C1 segment of cervical spinal cord (tissue), 14 donors: Measurements from ENCODE around the gene DUSP18.
"Not testable (repeated sequence)": the region's sequence is repeated elsewhere in the genome, so short reads cannot be mapped to it uniquely, and the experiment has no call there.

Experiments
- DNase-seq, 14 donors: peaks; one replicate each; lab custom pipeline; 2025; lab: John Stamatoyannopoulos, UW

The DUSP18 gene

GRCh38 chr22:30640839-30641430 lies 26.7 kb downstream of the DUSP18 start:
- no peak for DNase-seq

- DNase-seq, result no peak
These were observed 27.3 kb downstream of the DUSP18 start for GRCh38 chr22:30640361-30640760.

GRCh38 chr22:30637701-30638114 lies 30.0 kb downstream of the DUSP18 start:
- DNase-seq, result no peak

- peak in 9 of 14 donors; percentile 14 to 62 (median 39) for DNase-seq
These were observed 31.2 kb downstream of the DUSP18 start for GRCh38 chr22:30636226-30637077.

GRCh38 chr22:30635273-30636225 lies 32.1 kb downstream of the DUSP18 start, which contains the start of gene SLC35E4:
SLC35E4 (plus strand) TSS chr22:30635781; CDS start chr22:30636451, 670 bp downstream.
- peak; percentile 41 to 94 (median 90) for DNase-seq

GRCh38 chr22:30634471-30635233 lies 33.0 kb downstream of the DUSP18 start:
- DNase-seq, result peak; percentile 41 to 89 (median 82)

GRCh38 chr22:30631469-30631868 lies 36.2 kb downstream of the DUSP18 start:
- not testable (repeated sequence) for DNase-seq

- peak in 6 of 14 donors; percentile 16 to 63 (median 20) for DNase-seq
These were observed 39.2 kb downstream of the DUSP18 start for GRCh38 chr22:30628491-30628890.

- no peak for DNase-seq
These were observed 40.2 kb downstream of the DUSP18 start for GRCh38 chr22:30627471-30627870.

GRCh38 chr22:30626413-30626812 lies 41.3 kb downstream of the DUSP18 start:
- DNase-seq, result no peak

- not testable (repeated sequence) for DNase-seq
These were observed 47.8 kb downstream of the DUSP18 start for GRCh38 chr22:30619909-30620308.

GRCh38 chr22:30617819-30618218 lies 49.9 kb downstream of the DUSP18 start:
- no peak for DNase-seq

- no peak for DNase-seq
These were observed 52.1 kb downstream of the DUSP18 start for GRCh38 chr22:30615543-30615954.

- no peak for DNase-seq
These were observed 52.8 kb downstream of the DUSP18 start for GRCh38 chr22:30614879-30615278.

GRCh38 chr22:30614268-30614667 lies 53.4 kb downstream of the DUSP18 start:
- no peak for DNase-seq

- no peak for DNase-seq
These were observed 54.9 kb downstream of the DUSP18 start for GRCh38 chr22:30612789-30613188.
